SIG-M5 treated with dmso at 0.1 percent for 504 hours (cell line): ENCODE results near the gene NPLOC4.
"Not testable (repeated sequence)": the region's sequence is repeated elsewhere in the genome, so short reads cannot be mapped to it uniquely, and the experiment has no call there.

Experiments used
- DNase-seq: peaks from one replicate; lab custom pipeline; 2025; ENCODE audit not compliant: unreplicated experiment; lab: John Stamatoyannopoulos, UW

NPLOC4 gene

DNA sequence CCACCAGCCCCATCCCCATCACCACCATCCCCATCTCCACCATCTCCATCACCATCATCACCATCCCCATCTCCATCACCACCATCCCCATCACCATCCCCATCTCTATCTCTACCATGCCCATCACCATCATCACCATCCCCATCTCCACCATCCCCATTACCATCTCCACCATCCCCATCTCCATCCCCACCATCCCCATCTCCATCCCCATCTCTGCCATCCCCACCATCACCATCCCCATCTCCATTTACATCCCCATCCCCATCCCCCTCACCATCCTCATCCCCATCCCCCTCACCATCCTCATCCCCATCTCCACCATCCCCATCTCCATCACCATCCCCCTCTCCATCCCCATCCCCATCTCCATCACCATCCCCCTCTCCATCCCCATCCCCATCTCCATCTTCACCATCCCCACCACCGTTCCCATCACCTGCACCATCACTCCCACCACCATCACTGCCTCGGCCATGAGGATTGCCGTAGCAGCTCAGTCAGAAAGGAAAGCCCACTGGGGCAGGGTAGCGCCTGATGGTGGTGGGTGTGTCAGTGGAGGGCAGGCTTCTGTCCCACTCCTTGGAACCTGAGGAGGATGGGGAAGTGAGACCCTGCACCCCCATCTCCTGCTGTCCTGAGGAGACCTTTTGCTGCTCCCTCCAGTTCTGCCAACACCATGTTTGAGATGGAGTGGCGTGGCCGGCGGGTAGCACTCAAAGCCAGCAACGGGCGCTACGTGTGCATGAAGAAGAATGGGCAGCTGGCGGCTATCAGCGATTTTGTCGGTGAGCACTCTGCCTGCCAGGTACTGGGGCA lies 101.2 kb downstream of the NPLOC4 start:
- DNase-seq, result no peak

DNA sequence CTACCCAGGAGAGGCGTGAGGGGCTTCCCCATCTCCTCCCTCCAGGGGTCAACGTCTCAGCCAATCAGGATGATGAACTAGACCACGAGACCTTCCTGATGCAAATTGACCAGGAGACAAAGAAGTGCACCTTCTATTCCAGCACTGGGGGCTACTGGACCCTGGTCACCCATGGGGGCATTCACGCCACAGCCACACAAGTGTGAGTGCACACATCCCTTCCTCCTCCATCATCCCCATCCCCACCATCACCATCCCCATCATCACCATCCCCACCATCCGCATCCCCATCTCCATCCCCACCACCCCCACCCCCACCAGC lies 101.9 kb downstream of the NPLOC4 start:
- no peak for DNase-seq

DNA sequence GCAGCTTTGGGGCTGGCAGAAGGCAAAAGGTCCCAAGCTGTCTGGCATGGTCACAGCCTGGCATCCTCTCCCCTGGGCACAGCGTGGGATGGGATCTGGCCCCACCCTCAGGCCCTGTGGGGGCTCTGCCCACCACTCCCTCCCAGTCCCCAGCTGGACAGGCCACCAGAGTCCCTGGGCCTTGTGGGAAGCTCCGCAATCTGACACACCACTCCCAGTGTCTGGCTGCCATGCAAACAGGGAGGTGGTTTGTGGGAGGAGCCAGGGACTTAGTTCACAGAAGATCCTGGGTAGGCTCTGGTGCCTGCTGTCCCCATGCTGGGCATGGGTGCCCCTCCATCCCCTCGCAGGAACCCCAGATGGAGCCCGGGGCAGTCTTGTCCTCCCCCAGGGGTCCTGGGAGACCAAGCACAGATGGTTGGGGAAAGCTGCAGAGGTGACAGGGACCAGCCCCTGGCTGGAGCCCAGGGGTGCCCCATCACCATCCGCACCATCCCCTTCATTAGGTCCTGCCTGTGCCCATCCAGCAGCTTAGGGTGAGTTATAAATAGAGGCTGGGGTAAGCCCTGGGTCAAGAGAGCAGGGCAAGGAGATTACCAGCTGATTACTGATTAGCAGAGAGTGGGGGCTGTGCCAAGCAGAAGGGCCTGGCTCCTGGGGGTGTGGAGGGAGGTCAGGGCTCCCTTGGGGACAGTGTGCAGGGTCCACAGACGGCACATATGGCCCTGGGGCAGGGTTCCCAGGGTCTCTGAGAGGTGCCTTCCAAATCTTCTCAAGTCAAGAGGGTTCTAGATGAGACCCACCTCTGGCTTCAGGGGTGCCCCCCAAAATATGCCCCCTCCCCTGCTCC lies 102.5 kb downstream of the NPLOC4 start:
- no peak for DNase-seq

DNA sequence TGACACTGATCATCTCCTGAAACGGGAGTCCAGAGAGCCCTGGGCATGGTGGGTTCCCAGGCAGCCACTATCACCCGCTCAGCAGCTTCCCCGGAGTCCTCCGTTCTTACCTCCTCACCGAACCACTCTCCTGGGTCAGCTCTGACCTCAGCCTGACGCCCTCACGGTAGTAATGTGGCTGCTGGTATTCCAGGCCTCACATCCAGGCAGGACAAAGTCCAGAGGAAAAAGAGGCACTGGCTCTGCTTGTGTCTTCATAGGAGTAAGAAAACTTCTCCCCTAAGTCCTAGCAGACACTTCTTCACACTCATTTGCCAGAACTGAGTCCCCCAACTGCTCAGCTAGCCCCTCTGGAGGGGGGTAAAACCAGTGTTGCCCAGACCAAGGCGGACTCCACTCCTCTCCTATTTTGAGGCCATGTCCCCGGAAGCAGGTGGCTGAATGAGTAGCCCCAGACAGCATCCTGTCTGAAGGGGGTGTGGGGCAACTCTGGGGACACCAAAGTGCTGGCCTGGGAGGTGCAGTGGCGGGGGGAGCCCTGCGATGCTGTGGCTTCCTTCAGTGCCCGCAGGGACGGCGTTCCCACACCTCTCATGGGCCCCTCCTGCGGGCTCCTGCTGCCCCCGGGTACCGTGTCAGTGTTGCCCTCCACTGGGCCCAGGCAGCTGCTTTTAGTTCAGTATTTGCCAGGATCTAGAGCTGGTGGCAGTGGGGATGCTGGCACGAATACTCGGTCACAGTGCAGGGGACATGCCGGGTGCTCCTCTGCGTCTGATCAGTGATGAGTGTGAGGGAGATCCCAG lies 103.4 kb downstream of the NPLOC4 start:
- DNase-seq, result no peak

DNA sequence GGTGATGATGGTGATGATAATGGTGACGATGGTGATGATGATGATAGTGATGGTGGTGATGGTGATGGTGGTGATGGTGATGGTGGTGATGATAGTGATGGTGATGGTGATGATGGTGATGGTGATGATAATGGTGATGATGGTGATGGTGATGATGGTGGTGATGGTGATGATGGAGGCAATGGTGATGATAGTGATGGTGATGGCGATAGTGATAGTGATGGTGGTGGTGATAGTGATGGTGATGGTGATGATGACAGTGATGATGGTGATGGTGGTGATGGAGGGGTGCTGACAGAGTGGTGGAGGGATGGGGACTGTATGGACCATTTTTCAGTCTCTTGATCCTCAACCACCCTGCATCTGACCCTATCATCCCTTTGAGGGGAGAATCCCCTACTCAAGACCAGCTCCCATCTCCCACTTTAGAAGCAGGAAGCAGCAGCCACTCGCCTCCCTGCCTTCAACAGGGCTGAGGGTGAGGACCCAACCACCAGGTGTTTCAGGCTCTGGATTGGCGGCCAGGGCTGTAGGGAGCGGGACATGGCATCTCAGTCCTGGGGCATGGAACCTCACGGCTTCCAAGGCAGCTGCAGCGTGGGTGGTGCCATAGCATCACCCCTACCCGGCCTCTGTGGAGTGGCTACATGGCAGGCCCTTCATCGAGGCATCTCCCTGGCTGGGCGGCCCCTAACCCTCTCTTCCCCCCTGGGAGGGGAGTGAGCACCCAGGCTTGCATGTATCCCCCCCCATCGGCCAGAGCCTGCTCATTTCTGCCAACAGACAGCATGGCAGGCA lies 104.2 kb downstream of the NPLOC4 start:
- DNase-seq, result no peak

DNA sequence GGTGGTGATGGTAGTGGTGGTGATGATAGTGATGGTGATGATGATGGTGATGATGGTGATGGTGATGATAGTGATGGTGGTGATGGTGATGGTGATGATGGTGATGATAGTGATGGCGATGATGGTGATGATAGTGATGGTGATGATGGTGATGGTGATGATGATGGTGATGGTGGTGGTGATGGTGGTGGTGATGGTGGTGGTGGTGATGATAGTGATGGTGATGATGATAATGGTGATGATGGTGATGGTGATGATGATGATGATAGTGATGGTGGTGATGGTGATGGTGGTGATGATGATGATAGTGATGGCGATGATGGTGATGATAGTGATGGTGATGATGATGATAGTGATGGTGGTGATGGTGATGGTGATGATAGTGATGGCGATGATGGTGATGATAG lies 104.9 kb downstream of the NPLOC4 start:
- not testable (repeated sequence) for DNase-seq

DNA sequence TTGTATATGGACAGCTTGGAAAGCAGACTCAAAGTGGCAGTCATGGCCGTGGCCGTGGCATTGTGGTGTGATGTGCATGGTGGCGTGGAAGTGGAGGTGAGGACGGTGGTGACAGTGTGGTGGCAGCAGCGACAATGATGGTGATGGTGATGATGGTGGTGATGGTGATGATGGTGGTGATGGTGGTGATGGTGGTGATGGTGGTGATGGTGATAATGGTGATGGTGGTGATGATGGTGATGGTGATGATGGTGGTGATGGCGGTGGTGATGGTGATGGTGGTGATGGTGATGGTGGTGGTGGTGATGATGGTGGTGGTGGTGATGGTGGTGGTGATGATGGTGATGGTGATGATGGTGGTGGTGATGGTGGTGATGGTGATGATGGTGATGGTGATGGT lies 105.9 kb downstream of the NPLOC4 start:
- DNase-seq, result not testable (repeated sequence)

DNA sequence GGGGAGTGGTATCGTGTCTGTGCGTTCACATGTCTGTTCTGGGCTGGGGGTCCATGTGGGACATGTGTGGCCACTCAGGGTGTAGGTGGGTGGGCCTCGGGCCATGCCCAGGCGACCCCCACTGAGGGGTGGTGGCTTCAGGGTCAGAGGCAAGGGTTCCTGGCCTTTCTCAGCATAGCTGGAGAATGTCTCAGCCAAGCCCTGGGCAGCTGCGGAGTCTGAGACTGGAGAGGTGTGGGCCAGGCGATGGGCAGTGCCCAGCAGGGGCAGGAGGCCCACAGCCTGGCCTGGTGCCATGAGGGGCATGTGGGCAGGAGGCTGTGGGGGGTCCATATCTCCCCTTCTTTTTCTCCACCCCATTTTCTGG lies 107.5 kb downstream of the NPLOC4 start:
- DNase-seq, result no peak

DNA sequence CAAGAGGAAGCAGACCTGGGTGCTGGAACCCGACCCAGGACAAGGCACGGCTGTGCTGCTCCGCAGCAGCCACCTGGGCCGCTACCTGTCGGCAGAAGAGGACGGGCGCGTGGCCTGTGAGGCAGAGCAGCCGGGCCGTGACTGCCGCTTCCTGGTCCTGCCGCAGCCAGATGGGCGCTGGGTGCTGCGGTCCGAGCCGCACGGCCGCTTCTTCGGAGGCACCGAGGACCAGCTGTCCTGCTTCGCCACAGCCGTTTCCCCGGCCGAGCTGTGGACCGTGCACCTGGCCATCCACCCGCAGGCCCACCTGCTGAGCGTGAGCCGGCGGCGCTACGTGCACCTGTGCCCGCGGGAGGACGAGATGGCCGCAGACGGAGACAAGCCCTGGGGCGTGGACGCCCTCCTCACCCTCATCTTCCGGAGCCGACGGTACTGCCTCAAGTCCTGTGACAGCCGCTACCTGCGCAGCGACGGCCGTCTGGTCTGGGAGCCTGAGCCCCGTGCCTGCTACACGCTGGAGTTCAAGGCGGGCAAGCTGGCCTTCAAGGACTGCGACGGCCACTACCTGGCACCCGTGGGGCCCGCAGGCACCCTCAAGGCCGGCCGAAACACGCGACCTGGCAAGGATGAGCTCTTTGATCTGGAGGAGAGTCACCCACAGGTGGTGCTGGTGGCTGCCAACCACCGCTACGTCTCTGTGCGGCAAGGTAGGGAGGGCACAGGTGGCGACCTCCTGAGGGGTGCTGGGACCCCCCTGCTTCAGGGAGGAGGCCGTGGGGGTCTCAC lies 108.1 kb downstream of the NPLOC4 start:
- no peak for DNase-seq

DNA sequence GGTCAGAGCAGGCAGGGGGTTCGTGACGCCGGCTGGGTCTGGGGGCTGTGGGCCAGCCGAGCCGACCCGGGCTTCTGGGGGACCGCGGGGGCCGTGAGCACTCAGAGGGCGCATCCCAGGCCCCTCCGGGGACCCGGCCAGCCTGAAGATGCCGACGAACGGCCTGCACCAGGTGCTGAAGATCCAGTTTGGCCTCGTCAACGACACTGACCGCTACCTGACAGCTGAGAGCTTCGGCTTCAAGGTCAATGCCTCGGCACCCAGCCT lies 108.6 kb downstream of the NPLOC4 start:
- DNase-seq, result no peak

DNA sequence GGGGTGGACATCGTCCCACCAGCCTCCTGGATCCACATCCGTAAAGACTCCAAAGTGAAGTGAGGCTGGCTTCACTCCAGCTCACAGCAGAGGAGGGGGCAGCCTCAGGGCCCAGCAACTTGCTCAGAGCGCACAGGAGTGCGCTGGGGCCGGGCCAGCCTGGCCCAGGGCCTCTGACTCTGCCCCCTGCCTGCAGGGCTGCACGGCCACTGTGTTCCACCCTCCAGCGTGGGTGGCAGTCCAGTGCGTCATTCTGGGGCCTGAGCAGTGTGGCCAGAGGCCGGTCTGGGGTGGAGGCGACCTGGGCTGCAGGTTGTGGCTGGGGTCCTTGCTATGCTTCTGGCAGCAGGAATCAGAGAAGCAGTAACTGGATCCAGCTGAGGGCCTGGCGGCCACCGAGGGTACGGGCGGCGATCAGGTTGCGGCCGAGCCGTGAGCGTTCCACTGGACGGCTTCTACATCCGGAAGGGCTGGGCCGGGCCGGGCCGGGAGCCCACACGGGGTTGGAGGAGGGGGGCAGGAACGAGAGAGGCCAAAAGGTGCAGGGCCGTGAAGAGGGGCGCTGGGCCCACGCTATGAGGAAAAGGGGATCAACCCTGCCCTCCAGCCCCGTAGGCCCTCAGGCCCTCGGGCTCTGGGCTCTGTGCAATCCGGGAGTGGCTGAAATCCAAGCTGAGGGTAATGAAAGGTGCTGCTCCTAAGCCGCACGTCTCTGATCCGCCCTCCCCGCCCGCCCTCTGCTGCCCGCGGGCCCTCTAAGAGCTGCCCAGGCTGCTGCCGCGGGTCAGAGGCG lies 109.1 kb downstream of the NPLOC4 start, which contains the start of gene FSCN2:
FSCN2 (plus strand) TSS at position 787 of the 793 bp plus-strand sequence. CDS start 155 bp downstream, outside the sequence.
- no peak for DNase-seq

DNA sequence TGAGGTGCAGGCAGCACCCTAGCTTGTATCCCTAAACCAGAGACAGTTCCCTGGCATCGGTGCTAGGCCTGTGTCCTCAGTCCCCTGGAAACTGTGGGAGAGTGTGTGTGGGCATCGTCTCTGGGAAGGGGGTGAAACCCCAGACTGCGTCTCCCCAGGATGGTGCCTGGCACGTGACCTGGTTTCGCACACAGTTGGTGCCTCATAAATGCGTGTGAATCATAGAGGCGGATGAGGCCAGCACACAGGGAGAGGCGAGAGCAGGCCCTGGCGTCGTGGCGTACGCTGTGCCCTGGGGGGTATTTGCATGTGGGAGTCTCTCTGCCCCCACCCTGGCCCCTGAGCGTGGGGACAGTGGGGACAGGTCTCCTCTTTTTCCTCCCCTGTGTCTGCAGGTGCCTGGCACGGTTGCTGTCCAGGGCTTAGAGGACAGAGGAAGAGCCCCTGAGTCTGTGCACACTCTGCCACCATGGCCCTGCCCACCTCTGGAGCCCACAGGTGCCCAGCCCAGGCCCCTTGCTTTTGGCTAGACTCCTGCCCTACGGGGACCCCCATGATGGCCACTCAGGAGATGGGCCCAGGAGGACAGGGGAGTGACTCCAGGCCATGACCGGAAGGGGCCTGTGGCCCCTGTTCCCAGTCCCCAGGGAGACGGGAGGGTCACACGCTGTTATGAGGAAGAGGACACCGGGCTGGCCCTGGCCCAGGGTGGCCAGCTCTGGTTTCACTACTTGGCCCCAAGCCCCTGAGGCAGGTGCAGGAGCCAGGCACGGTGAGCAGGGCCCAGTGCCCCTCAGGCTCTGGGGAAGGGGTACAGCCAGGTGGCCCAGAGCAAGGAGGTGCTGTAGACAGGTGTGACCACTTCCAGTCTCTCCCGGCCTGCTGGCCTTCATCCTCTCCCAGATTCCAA lies 110.0 kb downstream of the NPLOC4 start:
- DNase-seq, result no peak

DNA sequence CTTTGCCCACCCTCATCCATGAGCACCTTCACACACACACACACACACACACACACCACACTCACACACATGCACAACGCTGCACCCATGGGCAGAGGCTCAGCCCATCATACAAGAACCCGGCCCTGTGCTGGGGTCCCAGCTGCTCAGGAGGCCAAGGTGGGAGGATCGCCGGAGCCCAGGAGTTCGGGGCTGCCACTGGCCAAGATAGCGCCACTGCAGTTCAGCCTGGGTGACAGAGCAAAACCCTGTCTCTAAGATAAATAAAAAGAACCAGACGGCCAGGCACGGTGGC lies 112.1 kb downstream of the NPLOC4 start:
- DNase-seq, result no peak

DNA sequence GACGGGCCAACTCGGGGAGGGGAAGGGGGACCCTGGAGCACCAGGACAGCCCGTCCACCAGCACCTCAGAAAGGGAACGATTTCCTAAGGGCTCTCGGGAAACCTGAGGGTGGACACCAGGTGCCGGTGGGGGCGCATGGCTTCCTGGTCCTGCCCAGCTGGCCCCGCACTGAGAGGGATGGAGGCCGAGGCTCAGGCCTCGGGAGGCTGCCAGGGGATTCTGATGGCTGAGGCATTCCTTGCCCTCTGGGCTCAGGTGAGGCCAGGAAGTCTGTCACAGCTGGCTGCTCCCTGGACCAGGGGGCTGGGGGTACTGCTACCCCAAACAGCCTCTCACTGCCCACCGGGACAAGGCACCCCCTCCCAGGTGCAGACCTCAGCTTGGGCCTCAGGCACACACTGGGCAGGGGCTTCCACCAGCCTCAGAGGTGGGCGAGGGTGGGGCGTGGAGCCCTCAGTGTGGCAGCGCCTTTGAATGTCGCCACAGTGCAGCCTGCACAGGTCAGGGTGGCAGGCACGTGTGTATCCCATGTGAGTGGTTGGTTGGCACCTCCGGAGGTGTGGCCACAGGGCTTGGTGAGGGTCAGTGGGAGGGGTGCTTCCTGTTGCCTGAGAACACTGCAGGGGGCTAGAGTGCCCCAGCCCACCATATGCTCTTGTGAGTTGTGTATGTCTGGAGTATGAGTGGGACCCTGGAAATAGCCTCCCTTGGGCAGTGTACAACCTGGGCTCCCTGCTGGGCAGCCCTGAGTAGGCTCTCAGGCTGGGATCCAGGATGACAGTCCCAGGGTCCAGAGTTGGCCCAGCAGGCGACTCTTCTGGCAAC lies 112.7 kb downstream of the NPLOC4 start:
- DNase-seq, result no peak

DNA sequence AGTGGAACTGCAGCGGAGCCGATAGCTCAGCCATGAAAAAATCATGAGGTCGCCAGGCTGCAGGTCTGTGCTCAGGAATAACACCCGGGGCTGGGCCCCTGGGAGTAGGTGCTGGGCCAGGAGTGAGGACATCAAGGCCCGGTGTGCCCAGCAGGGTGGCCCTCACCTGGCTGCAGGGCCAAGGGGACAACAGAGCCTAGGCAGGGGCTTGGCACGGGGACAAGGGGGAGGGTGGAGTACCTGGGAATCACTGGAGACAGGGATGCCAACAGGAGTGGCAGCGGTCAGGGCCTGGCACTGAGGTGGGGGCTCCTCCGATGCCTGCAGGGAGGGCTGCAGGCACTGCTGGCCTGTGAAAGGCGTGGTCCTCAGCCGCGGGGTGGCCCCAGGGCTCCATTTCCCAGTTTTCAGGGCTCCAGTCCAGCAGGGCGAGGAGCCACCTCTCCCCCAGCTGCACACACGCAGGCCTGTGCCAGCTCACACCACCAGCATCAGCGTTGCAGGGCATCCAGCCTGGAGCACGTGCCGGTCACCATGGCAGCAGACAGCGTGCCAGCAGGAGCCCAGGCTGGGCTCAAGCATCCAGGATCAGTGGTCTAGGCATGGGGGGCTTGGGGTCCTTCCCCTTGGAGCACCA lies 113.4 kb downstream of the NPLOC4 start:
- DNase-seq, result no peak

DNA sequence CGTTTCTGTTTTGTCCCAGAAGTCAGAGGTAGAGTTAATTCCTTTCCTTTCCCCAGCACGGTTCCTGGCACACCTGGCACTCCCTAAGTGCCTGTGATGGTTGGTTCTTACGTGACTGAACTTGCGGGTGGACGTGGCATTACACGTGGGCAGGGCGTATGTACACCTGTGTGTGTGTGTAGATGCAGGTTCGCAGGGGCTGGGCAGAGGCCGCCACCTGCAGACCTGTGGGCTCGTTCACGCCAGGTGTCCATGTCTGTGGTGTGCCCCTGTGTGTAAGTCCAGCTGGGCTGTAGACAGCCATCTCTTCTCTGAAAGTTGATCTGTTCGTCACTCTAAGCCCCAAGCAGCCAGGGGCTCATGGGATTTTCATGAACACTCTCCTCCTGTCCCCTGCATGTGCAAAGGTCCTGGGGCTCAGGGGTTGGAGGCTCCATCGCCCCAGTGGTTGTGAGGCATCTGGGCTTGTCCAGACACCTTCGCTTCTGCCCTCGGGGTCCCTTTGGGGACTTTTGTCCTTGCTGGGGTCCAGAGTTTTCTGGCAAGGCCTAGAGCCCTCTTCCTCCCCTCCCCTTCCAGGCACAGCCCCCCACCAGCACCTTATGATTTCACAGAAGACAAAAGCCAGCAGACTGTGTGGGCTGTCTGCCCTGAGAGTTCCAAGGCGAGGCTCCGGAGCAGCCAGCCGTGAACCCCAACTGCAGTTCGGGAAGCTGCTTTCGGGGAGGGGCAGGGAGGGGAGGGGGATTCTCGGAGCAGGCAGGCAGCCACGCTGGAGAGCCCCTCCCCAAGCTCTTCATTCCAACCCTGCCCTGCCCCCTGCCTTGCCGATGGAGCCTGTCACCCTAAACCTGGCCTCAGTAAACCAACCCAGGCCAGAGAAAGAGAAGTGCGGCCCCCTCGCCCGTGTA lies 114.2 kb downstream of the NPLOC4 start:
- DNase-seq, result peak; percentile 39
